Motor neuron (in vitro differentiated cells): ENCODE results near the gene KLHL3. TPM values are rescaled to one million over a fixed set of nuclear protein-coding genes. Genes with fewer than 3 reads are reported as not detected.
"Not testable (repeated sequence)": the region's sequence is repeated elsewhere in the genome, so short reads cannot be mapped to it uniquely, and the experiment has no call there.

ENCODE experiments used
- ATAC-seq, 8 experiments: fragments of 200-7000 bp; cut with Tn5 transposase; replicated peaks in 6 of 8; 2 replicates each; pipeline ENCODE4 v1.8.0; 2021; ENCODE audit warnings: mild to moderate bottlenecking in 8 of 8, moderate library complexity in 8 of 8
- H3K27ac ChIP-seq, 2 donors: fragments of 250-450 bp; sonication (Bioruptor Pico); 2 replicates each; pipeline ENCODE4 v1.9.0; 2021; ENCODE audit warnings: antibody characterized with exemption in 2 of 2, mild to moderate bottlenecking in 2 of 2, moderate library complexity in 1 of 2
- H3K4me1 ChIP-seq, 2 donors: fragments of 250-450 bp; sonication (Bioruptor Pico); replicated peaks in 1 of 2; 2 replicates each; pipeline ENCODE4 v1.6.1; 2021; ENCODE audit warnings: antibody characterized with exemption in 2 of 2, mild to moderate bottlenecking in 2 of 2, moderate library complexity in 1 of 2
- H3K4me3 ChIP-seq, 5 donors: fragments of 250-450 bp; sonication (Bioruptor Pico); 2 replicates each; pipeline ENCODE4 v1.9.0; 2021; ENCODE audit warnings: antibody characterized with exemption in 5 of 5, mild to moderate bottlenecking in 5 of 5, moderate library complexity in 4 of 5
- WGBS, 10 experiments: fragments of 450-650 bp; shearing (Covaris generic); methylation state at CpG; one replicate each; pipeline ENCODE4 v1.0.0; 2022; 5-methylcytosine and 5-hydroxymethylcytosine counted together
- in situ Hi-C, 9 experiments: fragments of 400-800 bp; cut with MboI; loops; one replicate each; pipeline ENCODE4 v1.15.0; 2021; ENCODE audit warnings: low sequenced_read_pairs in 9 of 9, low pct_unique_long_range_greater_than_20kb in 2 of 9; ENCODE audit not compliant: unreplicated experiment in 9 of 9
- total RNA-seq, 8 experiments: library from RNA; unstranded; fragments of 300-600 nt; gene quantifications; 2 replicates each; pipeline versions ENCODE4 v1.2.3 to v1.2.4, GENCODE V29; 2022

KLHL3 gene
- total RNA-seq, 8 experiments from 2014 or later: 2.3 to 7.2 (median 5.0) TPM

DNA sequence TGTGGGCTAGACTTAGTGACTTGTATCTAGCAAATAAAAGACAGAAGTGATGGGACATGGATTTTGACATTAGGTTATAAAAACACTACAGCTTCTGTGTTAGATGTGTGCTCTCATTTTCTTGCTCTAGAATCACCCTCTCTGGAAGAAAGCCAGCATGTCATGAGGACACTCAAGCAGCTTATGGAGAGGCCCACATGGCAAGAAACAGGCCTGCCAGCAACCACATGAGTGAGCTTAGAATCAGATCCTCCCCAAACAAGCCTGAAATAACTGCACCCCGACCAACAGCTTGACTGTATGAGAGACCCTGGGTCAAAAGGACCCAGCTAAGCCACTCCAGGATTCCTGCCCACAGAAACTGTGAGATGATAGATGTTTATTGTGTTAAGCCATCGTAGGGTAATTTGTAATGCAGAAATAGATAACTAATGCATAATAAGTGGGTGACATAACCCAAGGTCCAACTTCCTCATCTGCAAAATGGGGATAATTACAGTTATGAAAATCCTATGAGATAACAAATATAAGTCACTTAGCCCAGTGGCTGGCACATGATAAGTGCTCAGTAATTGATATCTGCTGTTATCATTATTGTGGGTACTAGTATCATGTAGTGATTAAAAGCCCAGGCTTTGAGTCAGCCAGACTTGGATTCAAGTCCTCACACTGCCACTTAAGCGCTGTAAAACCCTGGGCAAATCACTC, 86.5 kb downstream of the KLHL3 start:
- no peak overlapping the region for H3K4me3 ChIP-seq
- 0 to 100% (median 90%) methylated on average over 1 to 3 of the region's 3 CpGs; no CpG with 5 or more reads in 1 of the 10 experiments for WGBS, 10 experiments
- no peaks in the 10 kb centered on the region for H3K4me1 ChIP-seq
- H3K27ac ChIP-seq: no peak overlapping the region
- ATAC-seq: peak in 3 of 8 experiments; percentile 24 to 78 (median 72)
- in situ Hi-C loops: loop anchor here in 3 of 9 experiments (25.0 kb wide), 2 partner anchors 88 to 488 kb away; partner anchors contain the start of genes KLHL3 (in 3 of the 3) and NME5 (in 1 of the 3)

DNA sequence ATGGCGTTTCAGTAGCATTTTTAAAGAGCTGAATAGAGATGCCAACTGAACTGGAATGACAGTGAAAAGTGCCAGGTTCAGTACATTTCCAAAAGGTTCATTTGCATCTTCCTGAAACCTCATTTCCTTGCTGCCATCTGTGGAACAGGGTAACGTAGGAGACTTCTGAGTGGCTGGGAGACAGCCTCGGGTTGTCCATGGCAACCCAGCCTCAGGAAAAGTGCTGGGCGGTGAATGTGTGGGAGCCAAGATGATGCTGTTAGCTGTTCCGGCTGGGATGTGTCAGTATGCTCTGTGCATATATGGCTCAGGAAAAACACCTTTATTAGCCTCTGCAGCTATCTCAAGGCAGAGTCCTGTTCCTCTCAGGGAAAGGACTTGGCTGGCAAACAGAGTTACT, 87.5 kb downstream of the KLHL3 start:
- no peak overlapping the region for H3K27ac ChIP-seq
- H3K4me3 ChIP-seq: no peak overlapping the region
- H3K4me1 ChIP-seq: no peaks in the 10 kb centered on the region
- 27 to 100% (median 80%) methylated on average over 1 to 5 of the region's 5 CpGs; no CpG with 5 or more reads in 2 of the 10 experiments for WGBS, 10 experiments
- in situ Hi-C loops: loop anchor here in 3 of 9 experiments (25.0 kb wide), 2 partner anchors 89 to 489 kb away; partner anchors contain the start of genes KLHL3 (in 3 of the 3) and NME5 (in 1 of the 3)
- peak in 2 of 8 experiments; percentile 71 to 90 for ATAC-seq

GRCh38 chr5:137647401-137647800, 88.5 kb downstream of the KLHL3 start:
- WGBS, 10 experiments: 67 to 100% (median 94%) methylated on average over 1 to 9 of the region's 11 CpGs; no CpG with 5 or more reads in 2 of the 10 experiments
- in situ Hi-C loops: loop anchor here in 3 of 9 experiments (25.0 kb wide), 2 partner anchors 90 to 490 kb away; partner anchors contain the start of genes KLHL3 (in 3 of the 3) and NME5 (in 1 of the 3)

GRCh38 chr5:137646761-137647160, 89.1 kb downstream of the KLHL3 start:
- Histone ChIP-seq H3K27ac (no peak overlapping the region), H3K4me3 (no peak overlapping the region), H3K4me1 (no peaks in the 10 kb centered on the region)
- no peak for ATAC-seq
- in situ Hi-C loops: loop anchor here in 3 of 9 experiments (25.0 kb wide), 2 partner anchors 91 to 491 kb away; partner anchors contain the start of genes KLHL3 (in 3 of the 3) and NME5 (in 1 of the 3)
- 41 to 100% (median 100%) methylated on average over 1 to 2 of the region's 2 CpGs; no CpG with 5 or more reads in 2 of the 10 experiments for WGBS, 10 experiments

More at GRCh38 chr5:137647401-137647800, 88.5 kb downstream of the KLHL3 start:
- Histone ChIP-seq H3K4me3 (no peak overlapping the region), H3K4me1 (no peaks in the 10 kb centered on the region), H3K27ac (no peak overlapping the region)
- no peak for ATAC-seq

- in situ Hi-C loops: loop anchor here in 3 of 9 experiments (25.0 kb wide), 2 partner anchors 94 to 494 kb away; partner anchors contain the start of genes KLHL3 (in 3 of the 3) and NME5 (in 1 of the 3)
- H3K4me1 ChIP-seq, H3K27ac ChIP-seq, H3K4me3 ChIP-seq, ATAC-seq: not testable (repeated sequence)
- 42 to 100% (median 100%) methylated on average over 1 to 2 of the region's 2 CpGs; no CpG with 5 or more reads in 5 of the 10 experiments for WGBS, 10 experiments
Measured at GRCh38 chr5:137643081-137643480, 92.8 kb downstream of the KLHL3 start.

DNA sequence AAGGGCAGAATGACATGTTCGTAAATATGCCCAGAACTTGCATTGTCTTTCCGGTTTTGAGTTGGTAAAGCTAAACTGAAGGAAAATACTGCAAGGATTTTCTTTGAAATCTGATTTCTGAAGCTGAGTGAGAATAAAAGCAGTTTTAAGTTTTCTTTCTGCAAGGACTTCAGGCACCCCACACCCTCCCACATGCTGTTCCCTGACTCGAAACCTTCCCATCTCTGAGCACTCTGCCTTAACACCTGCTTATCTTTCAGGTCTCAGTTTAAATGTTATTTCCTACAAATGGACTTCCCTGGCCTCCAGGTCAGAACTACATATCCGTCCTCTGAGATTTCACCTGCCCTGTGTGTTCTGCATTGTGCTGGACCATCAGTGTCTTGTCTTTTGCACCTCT, 93.8 kb downstream of the KLHL3 start:
- Histone ChIP-seq H3K4me3 (no peak overlapping the region), H3K27ac (no peak overlapping the region), H3K4me1 (no peaks in the 10 kb centered on the region)
- ATAC-seq: peak in 1 of 8 experiments; percentile 16
- in situ Hi-C loops: loop anchor here in 3 of 9 experiments (25.0 kb wide), 2 partner anchors 95 to 495 kb away; partner anchors contain the start of genes KLHL3 (in 3 of the 3) and NME5 (in 1 of the 3)
- 63 to 100% (median 71%) methylated on average over 1 to 4 of the region's 4 CpGs; no CpG with 5 or more reads in 2 of the 10 experiments for WGBS, 10 experiments

DNA sequence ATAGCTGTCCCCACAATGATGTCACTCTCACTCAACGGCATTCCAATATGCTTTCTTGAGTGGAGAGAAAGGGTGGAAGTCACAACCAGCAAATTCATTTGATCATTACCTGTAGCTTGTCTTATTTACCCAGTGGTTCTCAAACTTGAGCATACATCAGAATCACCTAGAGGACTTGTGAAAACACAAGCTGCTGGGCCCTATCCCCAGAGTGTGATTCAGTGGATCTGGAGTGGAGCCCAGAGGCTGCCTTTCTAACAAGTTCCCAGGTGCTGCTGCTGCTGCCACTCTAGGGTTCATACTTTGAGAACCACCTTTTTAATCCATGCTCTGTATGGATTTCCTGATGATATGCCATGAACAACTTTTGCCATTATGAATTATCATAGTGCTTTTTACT, 94.7 kb downstream of the KLHL3 start:
- WGBS, 10 experiments: 40 to 100% (median 75%) methylated on average over 1 of the region's 1 CpG; no CpG with 5 or more reads in 5 of the 10 experiments
- Histone ChIP-seq H3K4me3 (no peak overlapping the region), H3K4me1 (no peaks in the 10 kb centered on the region), H3K27ac (no peak overlapping the region)
- in situ Hi-C loops: loop anchor here in 3 of 9 experiments (25.0 kb wide), 2 partner anchors 96 to 496 kb away; partner anchors contain the start of genes KLHL3 (in 3 of the 3) and NME5 (in 1 of the 3)
- ATAC-seq: no peak

- in situ Hi-C loops: loop anchor here in 3 of 9 experiments (25.0 kb wide), 2 partner anchors 98 to 498 kb away; partner anchors contain the start of genes KLHL3 (in 3 of the 3) and NME5 (in 1 of the 3)
- Histone ChIP-seq H3K4me1 (no peaks in the 10 kb centered on the region), H3K4me3 (no peak overlapping the region), H3K27ac (no peak overlapping the region)
- WGBS, 10 experiments: 40 to 100% (median 91%) methylated on average over 1 to 11 of the region's 11 CpGs; no CpG with 5 or more reads in 3 of the 10 experiments
- ATAC-seq: no peak
Measured at GRCh38 chr5:137639645-137640044, 96.2 kb downstream of the KLHL3 start.

- Histone ChIP-seq H3K4me1 (no peaks in the 10 kb centered on the region), H3K4me3 (no peak overlapping the region), H3K27ac (no peak overlapping the region)
- WGBS, 10 experiments: 80 to 100% (median 97%) methylated on average over 1 to 11 of the region's 13 CpGs; no CpG with 5 or more reads in 2 of the 10 experiments
- ATAC-seq: no peak
- in situ Hi-C loops: loop anchor here in 3 of 9 experiments (25.0 kb wide), 2 partner anchors 98 to 498 kb away; partner anchors contain the start of genes KLHL3 (in 3 of the 3) and NME5 (in 1 of the 3)
Measured at GRCh38 chr5:137638841-137639240, 97.0 kb downstream of the KLHL3 start.

- in situ Hi-C loops: loop anchor here in 3 of 9 experiments (25.0 kb wide), 2 partner anchors 100 to 500 kb away; partner anchors contain the start of genes KLHL3 (in 3 of the 3) and NME5 (in 1 of the 3)
- no peak overlapping the region for H3K4me3 ChIP-seq
- peak in 3 of 8 experiments; percentile 40 to 69 (median 58) for ATAC-seq
- 0 to 100% (median 85%) methylated on average over 1 to 10 of the region's 15 CpGs; no CpG with 5 or more reads in 2 of the 10 experiments for WGBS, 10 experiments
- H3K4me1 ChIP-seq: no peaks in the 10 kb centered on the region
- H3K27ac ChIP-seq: no peak overlapping the region
Measured at GRCh38 chr5:137636830-137637714, 98.8 kb downstream of the KLHL3 start.

- ATAC-seq: peak in 3 of 8 experiments; percentile 12 to 71 (median 47)
- no peak overlapping the region for H3K27ac ChIP-seq
- H3K4me3 ChIP-seq: no peak overlapping the region
- in situ Hi-C loops: loop anchor here in 3 of 9 experiments (25.0 kb wide), 2 partner anchors 101 to 501 kb away; partner anchors contain the start of genes KLHL3 (in 3 of the 3) and NME5 (in 1 of the 3)
- no peaks in the 10 kb centered on the region for H3K4me1 ChIP-seq
- 0 to 100% (median 63%) methylated on average over 1 to 2 of the region's 2 CpGs; no CpG with 5 or more reads in 2 of the 10 experiments for WGBS, 10 experiments
Measured at GRCh38 chr5:137636099-137636498, 99.8 kb downstream of the KLHL3 start.
